Activated CD8-positive, alpha-beta memory T cell treated with anti-CD3 and anti-CD28 coated beads for 36 hours (primary cell): ENCODE measurements around the gene FBXO31. TPM values are rescaled to one million over a fixed set of nuclear protein-coding genes. Genes with fewer than 3 reads are reported as not detected.

Source experiments
- CTCF ChIA-PET: fragments of 350-600 bp; sonication (Branson Sonifier 250); formaldehyde crosslinking; loops from one replicate; lab custom pipeline; 2021; ENCODE audit warnings: antibody characterized with exemption; lab: Charles Lee
- POLR2A ChIA-PET: fragments of 350-600 bp; sonication (Branson Sonifier 250); formaldehyde crosslinking; loops from one replicate; lab custom pipeline; 2021; ENCODE audit warnings: antibody characterized with exemption; lab: Charles Lee
- total RNA-seq, 2 experiments: library from RNA; stranded (reverse); gene quantifications; one replicate each; pipeline ENCODE4 v1.2.3, GENCODE V29; 2021

Gene FBXO31
- 10 to 100 TPM; 38.5 to 40.3 TPM for total RNA-seq

- CTCF ChIA-PET: interaction anchor here (1.7 to 3.3 kb wide), 3 partner anchors 11 to 86 kb away, joined by 4 to 19 read pairs (median 11); partner anchors contain the start of gene C16orf95
- POLR2A ChIA-PET: interaction anchor here (0.6 to 2.1 kb wide), 6 partner anchors 9 to 382 kb away, joined by 3 to 17 read pairs (median 4); partner anchors contain the start of genes C16orf95, KLHDC4 and MAP1LC3B
Observed at GRCh38 chr16:87383505-87384161, at the start of gene FBXO31. Gene FBXO31 (minus strand): TSS chr16:87383776. CDS start chr16:87383744, 32 bp downstream.

DNA sequence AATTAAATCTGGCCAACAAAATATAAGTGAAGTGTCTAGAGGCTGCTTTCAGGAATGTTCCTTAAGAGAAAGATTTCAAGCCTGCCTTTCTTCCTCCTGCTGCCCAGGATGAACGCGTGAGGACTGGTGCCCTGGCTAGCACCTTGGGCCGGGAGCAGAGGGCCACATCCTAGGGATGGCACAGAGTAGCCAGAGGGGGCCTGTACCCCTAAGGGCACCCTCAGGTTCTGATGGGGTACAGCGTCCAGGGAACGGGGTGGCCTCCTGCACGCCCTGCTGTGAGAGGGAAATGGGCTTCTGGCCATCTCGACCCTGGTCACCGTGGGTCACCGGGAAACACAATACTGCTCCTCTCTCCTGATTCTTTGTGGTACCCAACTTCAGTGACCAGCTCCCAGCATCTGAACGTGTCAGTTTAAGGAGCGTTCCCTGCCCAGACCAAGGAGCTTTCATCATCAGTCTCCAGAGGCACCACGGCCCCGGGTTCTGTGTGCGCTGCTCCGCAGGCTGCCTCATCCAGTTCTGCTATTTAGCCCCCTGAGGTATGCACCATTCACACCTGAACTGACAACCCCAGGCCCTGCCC is 48.8 kb upstream of the FBXO31 start:
- CTCF ChIA-PET: interaction anchor here (1.5 kb wide), 1 partner anchor 204 kb away, joined by 4 read pairs; no protein-coding TSS in a partner anchor
- POLR2A ChIA-PET: no interaction called here

- ChIA-PET CTCF (interaction anchor here (1.5 kb wide), 1 partner anchor 204 kb away, joined by 4 read pairs; no protein-coding TSS in a partner anchor), POLR2A (no interaction called here)
Observed at GRCh38 chr16:87431926-87432325, 48.4 kb upstream of the FBXO31 start.

DNA sequence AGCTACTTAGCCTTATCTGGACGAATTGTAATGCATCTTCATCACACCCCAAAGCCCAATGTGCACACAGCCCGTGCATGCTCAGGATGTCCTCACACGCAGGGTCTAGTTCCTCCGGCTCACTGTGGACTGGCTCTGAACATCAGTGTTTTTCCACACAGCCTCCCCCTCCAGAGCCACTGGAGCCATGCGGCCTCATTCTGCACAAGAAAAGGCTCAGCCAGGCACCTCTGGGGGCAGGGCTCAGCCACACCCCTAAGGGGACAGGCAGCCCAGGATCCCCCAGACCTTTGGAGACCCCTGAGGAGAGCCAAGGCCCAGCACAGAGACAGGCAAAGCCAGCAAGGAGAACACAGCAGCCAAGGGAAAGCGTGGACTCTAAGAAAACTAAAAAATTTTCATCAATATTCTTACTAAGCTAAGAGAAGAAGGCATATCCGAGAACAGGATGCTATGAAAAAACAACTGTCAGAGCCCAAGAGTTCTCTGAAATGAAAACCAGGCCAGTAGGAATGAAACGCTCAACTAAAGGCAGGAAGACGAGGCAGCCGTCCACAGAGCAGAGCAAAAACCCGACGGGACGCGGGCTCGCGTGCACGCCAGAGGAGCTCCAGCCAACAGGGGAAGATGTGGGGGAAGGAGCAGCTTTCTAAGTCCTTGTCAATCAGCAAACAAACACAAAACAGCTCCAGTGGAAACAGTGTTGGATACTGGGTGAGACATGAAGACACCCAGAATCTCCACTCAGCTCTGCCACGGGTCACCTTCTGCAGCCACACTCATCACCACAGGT is 43.0 kb upstream of the FBXO31 start:
- CTCF ChIA-PET: no interaction called here
- POLR2A ChIA-PET: no interaction called here

- ChIA-PET CTCF (interaction anchor here (2.3 kb wide), 1 partner anchor 210 kb away, joined by 7 read pairs; no protein-coding TSS in a partner anchor), POLR2A (no interaction called here)
Observed at GRCh38 chr16:87425941-87426340, 42.4 kb upstream of the FBXO31 start.

DNA sequence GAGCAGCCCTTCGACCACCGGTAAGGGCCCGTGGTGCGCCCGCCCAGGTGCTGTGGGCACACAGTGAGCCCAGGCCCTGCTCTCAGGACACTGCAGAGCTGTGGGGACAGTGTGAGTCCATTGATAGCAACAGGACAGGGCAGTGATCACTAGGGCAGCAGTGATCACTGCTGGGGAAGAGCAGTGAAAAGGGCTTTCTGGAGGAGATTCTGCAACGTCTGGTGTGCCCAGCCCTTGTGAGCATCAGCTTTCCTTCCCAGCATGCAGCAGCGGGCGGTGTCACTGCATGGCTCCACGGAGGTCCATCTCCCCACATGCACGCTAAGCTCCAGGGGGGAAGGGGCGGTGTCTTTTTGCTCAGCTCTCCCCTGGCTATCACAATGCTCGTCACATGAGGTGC is 40.7 kb upstream of the FBXO31 start:
- CTCF ChIA-PET: interaction anchor here (2.3 kb wide), 1 partner anchor 212 kb away, joined by 7 read pairs; no protein-coding TSS in a partner anchor
- POLR2A ChIA-PET: no interaction called here

- CTCF ChIA-PET: no interaction called here
- POLR2A ChIA-PET: no interaction called here
Observed at GRCh38 chr16:87423429-87423828, 39.9 kb upstream of the FBXO31 start.

- ChIA-PET CTCF (no interaction called here), POLR2A (no interaction called here)
Observed at GRCh38 chr16:87422106-87422505, 38.5 kb upstream of the FBXO31 start.

DNA sequence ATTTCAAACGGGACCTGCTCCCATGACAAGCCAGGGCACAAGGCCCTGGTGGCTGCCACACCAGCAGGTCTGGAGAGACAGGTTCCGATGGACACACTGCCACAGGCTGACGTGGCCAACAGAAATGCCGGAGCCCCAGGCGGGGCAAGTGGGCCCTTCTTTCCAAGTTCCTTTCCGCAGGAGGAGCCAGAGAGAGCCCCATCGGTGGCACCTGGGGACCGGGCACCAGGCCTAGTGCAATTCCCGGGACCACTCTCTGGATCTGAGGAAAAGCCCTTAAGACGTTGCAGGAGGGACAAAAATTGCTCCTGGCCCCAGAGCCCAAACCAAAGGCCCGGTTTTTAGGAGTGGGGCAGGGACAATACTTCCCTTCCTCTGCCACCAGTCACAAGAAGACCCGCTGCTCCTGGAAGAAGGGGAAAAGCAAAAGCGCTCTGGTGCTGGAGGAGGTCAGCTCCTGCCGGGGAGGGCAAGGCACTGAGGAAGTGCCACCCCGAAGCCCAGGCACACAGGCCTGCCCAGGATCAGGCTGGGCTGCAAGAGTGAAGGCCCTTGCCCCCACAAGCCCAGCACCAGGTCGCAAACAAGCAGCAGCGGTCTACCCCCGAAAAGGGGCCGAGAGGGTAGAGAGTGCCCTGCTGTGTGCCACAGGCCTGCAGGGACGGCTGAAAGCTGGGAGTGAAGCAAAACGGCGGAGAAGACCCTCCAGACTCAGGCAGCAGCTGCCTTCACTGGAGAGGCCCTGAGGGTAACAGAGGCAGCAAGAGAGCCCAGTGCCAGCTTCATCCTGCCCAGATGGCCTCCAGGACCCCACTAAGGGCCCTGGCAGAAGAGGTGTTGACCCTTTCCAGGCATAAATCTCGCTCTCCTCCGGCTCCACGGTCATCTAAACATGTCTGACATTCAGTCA is 37.7 kb upstream of the FBXO31 start:
- CTCF ChIA-PET: no interaction called here

DNA sequence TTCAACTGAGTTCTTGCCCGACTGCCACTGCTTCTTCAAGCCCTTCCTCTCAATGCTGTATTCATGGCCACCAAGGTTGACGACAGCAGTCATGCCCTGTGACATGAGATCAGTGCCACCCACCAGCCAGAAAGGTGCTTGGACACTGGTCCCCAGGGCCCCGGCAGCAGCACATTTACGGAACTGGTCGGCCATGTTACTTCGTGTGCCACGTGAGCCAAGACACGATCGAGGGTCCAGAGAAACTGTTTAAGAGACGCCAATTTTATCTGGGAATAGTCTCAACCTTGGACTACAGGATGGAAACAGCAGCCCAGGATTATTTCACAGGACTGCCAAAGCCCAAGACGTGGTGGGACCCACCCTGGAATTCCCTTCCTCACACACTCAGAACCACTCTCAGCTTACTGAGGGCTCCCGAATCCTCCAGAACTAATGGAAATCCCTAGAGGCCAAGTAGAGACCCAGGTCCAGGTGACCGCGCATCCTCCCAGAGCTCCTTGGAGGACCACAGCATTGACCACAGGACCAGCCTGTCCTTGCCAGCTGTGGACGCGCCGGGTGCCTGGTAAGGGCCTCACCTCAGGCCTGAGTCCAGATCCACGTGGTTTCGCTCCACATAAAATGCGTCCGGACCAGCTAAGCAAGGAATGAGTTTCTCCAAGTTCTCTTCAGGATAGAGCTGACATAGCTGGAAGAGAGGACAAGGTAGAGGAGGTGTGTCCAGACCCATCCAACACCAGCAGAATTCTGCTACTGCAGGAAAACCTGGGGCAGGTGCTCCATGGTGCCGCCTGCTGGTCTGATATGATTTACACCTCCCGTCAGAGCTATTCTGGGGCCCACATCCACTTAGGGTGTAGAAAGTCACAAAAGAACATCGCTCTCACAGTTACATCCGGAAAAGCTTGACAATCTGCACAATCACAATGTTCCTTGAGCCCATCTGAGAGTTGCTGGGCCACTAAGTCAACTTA is 36.7 kb upstream of the FBXO31 start:
- CTCF ChIA-PET: no interaction called here
- POLR2A ChIA-PET: no interaction called here

More for the DNA sequence above, 37.7 kb upstream of the FBXO31 start:
- POLR2A ChIA-PET: no interaction called here

DNA sequence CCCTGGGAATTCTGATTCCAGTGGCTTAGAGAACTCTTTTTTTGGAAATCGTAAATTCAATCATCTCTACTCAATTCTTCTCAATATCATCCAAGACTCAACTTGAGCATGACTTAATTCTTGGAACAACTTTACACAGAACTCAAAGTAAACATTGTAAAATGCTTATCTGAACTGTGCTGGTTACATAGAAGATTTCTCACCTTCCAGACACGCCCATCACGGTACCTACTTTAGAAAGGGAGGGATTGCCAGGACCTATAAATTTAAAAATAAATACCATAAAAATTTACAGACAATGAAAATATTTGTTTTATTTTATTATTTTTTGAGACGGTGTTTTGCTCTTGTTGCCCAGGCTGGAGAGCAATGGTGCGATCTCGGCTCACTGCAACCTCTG is 35.1 kb upstream of the FBXO31 start:
- ChIA-PET POLR2A (no interaction called here), CTCF (no interaction called here)

GRCh38 chr16:87418216-87418615 is 34.6 kb upstream of the FBXO31 start:
- POLR2A ChIA-PET: no interaction called here

DNA sequence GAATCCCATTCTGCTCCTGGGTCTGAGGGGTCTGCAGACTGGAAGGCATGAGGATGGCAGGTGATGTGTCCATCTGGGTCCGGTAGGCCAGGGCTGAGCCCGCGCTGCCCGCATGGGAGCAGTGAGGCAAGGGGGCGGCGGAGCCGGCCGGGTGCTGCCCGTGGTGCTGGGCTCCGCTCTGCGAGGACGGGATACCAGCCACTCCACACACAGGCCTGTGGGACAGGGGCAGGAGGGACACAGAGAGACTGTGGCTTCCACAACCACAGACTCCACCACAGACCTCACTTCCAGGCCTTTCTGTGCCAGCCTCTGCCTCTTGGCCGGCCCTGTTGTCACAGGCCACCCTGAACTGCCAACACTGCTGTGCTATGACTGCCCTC is 33.9 kb upstream of the FBXO31 start:
- CTCF ChIA-PET: interaction anchor here (1.2 to 2.3 kb wide), 3 partner anchors 24 to 218 kb away, joined by 3 to 33 read pairs (median 3); no protein-coding TSS in a partner anchor
- POLR2A ChIA-PET: no interaction called here

More at GRCh38 chr16:87418216-87418615, 34.6 kb upstream of the FBXO31 start:
- CTCF ChIA-PET: interaction anchor here (1.2 to 2.3 kb wide), 2 partner anchors 153 to 217 kb away, joined by 3 to 33 read pairs; no protein-coding TSS in a partner anchor

GRCh38 chr16:87416826-87417527 is 33.4 kb upstream of the FBXO31 start:
- POLR2A ChIA-PET: no interaction called here
- CTCF ChIA-PET: interaction anchor here (0.5 to 2.3 kb wide), 7 partner anchors 22 to 219 kb away, joined by 3 to 33 read pairs (median 3); no protein-coding TSS in a partner anchor

DNA sequence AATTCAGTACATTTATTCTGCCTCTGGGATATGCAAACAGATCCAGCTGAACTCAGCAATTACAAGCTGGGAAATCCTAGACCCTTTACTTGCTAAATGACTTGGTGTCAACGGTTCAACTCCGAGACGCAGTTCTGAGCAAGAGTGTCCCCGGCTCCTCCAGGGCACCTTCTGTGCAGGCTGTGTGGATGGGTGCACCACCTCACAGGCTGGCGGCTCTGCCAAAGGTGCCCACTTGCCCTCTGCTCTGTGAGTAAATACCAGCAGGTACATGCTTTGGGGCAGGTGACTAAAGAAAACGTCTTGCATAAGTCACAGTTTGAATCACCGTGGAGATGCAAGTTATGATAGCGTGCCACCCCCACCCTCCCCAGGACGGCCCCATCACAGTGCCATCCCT is 31.9 kb upstream of the FBXO31 start:
- CTCF ChIA-PET: no interaction called here

GRCh38 chr16:87414251-87414680 is 30.7 kb upstream of the FBXO31 start:
- POLR2A ChIA-PET: no interaction called here

More for the DNA sequence above, 31.9 kb upstream of the FBXO31 start:
- POLR2A ChIA-PET: no interaction called here

DNA sequence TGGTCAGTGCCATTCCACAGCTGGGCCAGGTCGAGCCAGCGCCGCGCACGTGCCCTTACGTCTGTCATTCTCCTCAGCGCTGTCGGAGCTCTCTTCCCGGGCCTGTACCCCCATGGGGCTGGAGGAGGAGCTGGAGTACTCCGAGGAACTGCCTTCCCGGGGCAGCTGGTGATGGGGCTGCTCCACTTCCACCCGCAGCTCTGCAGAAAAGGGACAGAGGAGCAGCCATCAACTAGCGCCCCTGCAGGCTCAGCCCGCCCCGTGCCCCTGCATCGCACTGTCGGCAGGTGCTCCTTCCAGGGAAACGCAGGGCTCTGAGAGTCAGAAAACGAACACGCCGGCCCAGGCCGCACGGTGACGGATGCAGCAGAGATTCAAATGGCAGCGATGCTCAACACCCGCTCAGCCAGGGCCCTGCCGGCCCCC is 29.4 kb upstream of the FBXO31 start:
- CTCF ChIA-PET: interaction anchor here (0.6 to 2.5 kb wide), 2 partner anchors 15 to 223 kb away, joined by 3 to 9 read pairs; no protein-coding TSS in a partner anchor
- POLR2A ChIA-PET: no interaction called here

More at GRCh38 chr16:87414251-87414680, 30.7 kb upstream of the FBXO31 start:
- CTCF ChIA-PET: no interaction called here
